Measurements from ENCODE around the gene HLA-B.

DNA sequence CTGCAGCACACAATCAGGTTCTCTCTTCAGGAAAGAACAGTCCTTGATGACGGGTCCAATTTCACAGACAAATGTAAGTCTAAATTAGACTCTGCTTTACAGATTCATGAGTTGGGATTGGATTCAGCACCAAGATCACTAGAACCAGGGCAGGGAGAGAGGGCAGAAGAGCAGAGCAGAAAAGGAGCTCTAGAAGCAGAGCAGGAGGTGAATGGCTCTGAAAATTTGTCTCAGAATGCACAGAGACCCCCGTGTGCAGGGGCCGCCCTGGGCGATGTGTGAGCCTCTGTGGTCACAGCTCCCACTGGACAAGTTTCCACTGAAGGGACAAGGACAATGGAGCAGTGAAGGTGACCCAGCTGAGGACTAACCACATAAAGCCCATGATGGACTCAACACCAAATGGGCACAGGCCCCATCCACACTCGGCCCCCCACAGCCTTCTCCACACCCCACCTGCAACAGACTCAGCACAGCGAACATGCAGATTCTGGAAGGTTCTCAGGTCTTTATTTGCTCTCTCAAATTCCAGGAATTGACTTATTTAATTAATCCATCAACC lies 3.5 kb downstream of the HLA-B start:
- TF ChIP-seq, protein P1, sequence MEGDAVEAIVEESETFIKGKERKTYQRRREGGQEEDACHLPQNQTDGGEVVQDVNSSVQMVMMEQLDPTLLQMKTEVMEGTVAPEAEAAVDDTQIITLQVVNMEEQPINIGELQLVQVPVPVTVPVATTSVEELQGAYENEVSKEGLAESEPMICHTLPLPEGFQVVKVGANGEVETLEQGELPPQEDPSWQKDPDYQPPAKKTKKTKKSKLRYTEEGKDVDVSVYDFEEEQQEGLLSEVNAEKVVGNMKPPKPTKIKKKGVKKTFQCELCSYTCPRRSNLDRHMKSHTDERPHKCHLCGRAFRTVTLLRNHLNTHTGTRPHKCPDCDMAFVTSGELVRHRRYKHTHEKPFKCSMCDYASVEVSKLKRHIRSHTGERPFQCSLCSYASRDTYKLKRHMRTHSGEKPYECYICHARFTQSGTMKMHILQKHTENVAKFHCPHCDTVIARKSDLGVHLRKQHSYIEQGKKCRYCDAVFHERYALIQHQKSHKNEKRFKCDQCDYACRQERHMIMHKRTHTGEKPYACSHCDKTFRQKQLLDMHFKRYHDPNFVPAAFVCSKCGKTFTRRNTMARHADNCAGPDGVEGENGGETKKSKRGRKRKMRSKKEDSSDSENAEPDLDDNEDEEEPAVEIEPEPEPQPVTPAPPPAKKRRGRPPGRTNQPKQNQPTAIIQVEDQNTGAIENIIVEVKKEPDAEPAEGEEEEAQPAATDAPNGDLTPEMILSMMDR (IDR thresholded peaks at IDR 0.05; ENCODE audit: insufficient read depth, low read length) = no peak
- TF ChIP-seq POLR2AphosphoS5 (IDR thresholded peaks at IDR 0.05; ENCODE audit: low read depth) (no peak), SPI1 (IDR thresholded peaks at IDR 0.05; ENCODE audit: borderline replicate concordance, low read depth) (no peak)
- TF ChIP-seq, protein P2, sequence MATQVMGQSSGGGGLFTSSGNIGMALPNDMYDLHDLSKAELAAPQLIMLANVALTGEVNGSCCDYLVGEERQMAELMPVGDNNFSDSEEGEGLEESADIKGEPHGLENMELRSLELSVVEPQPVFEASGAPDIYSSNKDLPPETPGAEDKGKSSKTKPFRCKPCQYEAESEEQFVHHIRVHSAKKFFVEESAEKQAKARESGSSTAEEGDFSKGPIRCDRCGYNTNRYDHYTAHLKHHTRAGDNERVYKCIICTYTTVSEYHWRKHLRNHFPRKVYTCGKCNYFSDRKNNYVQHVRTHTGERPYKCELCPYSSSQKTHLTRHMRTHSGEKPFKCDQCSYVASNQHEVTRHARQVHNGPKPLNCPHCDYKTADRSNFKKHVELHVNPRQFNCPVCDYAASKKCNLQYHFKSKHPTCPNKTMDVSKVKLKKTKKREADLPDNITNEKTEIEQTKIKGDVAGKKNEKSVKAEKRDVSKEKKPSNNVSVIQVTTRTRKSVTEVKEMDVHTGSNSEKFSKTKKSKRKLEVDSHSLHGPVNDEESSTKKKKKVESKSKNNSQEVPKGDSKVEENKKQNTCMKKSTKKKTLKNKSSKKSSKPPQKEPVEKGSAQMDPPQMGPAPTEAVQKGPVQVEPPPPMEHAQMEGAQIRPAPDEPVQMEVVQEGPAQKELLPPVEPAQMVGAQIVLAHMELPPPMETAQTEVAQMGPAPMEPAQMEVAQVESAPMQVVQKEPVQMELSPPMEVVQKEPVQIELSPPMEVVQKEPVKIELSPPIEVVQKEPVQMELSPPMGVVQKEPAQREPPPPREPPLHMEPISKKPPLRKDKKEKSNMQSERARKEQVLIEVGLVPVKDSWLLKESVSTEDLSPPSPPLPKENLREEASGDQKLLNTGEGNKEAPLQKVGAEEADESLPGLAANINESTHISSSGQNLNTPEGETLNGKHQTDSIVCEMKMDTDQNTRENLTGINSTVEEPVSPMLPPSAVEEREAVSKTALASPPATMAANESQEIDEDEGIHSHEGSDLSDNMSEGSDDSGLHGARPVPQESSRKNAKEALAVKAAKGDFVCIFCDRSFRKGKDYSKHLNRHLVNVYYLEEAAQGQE (IDR thresholded peaks at IDR 0.05; ENCODE audit: insufficient replicate concordance, low read depth) = no peak
